ENCODE results near the gene FNBP1. TPM values are rescaled to one million over a fixed set of nuclear protein-coding genes. Genes with fewer than 3 reads are reported as not detected.

The FNBP1 gene
- total and polyA plus RNA-seq, 2 of the 13 experiments (the other 11 are each of a cell fraction or from before 2014, with no cell fraction given), result 5.4 to 19.5 TPM

DNA sequence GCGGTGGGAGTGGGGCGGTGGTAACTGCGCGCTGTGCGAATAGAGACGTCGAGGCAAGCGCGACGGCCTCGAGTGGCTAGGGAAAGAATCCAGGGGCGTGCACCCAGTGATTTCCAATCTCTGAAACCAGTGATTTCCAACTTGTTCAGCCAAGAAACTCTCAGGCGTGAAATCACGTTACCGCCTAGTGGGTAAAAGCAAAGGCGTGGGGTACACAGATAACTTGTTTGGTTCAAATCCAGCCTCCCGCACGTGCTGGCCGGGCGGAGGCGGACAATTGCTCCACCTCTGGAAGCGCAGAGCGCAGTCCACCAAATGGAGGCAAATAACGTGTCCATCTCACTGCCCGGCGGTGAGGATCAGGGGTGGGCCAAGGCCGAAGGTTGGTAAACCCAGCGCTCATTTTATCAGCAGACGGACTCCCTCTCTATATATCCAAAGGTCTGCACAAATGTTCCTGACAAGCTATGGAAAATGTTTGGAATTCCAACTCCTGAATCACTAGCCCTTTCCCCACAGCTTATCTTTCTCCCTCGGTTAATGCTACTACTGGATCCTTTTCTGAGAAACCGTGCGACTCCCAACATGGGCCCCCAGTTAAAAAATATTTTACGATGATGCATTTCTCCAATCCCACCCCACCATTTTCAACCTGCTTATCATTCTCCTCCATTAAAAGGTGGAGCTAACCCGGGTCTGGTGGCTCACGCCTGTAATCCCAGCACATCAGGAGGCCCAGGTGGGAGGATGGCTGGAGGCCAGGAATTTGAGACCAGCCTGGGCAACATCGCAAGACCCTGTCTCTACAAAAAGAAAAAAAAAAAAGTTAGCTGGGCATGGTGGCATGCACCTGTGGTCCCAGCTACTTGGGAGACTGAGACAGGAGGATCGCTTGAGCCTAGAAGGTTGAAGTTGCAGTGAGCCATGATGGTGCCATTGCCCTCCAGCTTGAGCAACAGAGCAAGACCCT, 950 bp upstream of the FNBP1 start (continued):
- TF ChIP-seq, protein P1, sequence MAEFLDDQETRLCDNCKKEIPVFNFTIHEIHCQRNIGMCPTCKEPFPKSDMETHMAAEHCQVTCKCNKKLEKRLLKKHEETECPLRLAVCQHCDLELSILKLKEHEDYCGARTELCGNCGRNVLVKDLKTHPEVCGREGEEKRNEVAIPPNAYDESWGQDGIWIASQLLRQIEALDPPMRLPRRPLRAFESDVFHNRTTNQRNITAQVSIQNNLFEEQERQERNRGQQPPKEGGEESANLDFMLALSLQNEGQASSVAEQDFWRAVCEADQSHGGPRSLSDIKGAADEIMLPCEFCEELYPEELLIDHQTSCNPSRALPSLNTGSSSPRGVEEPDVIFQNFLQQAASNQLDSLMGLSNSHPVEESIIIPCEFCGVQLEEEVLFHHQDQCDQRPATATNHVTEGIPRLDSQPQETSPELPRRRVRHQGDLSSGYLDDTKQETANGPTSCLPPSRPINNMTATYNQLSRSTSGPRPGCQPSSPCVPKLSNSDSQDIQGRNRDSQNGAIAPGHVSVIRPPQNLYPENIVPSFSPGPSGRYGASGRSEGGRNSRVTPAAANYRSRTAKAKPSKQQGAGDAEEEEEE (CRISPR knock-in tag; IDR thresholded peaks at IDR 0.05; ENCODE audit: borderline replicate concordance), result peak; percentile 16; the same call in 1 of the 2 replicates
- TF ChIP-seq ZNF83 (CRISPR knock-in tag; IDR thresholded peaks at IDR 0.05; ENCODE audit: borderline replicate concordance), result no peak
- TF ChIP-seq, protein P2, sequence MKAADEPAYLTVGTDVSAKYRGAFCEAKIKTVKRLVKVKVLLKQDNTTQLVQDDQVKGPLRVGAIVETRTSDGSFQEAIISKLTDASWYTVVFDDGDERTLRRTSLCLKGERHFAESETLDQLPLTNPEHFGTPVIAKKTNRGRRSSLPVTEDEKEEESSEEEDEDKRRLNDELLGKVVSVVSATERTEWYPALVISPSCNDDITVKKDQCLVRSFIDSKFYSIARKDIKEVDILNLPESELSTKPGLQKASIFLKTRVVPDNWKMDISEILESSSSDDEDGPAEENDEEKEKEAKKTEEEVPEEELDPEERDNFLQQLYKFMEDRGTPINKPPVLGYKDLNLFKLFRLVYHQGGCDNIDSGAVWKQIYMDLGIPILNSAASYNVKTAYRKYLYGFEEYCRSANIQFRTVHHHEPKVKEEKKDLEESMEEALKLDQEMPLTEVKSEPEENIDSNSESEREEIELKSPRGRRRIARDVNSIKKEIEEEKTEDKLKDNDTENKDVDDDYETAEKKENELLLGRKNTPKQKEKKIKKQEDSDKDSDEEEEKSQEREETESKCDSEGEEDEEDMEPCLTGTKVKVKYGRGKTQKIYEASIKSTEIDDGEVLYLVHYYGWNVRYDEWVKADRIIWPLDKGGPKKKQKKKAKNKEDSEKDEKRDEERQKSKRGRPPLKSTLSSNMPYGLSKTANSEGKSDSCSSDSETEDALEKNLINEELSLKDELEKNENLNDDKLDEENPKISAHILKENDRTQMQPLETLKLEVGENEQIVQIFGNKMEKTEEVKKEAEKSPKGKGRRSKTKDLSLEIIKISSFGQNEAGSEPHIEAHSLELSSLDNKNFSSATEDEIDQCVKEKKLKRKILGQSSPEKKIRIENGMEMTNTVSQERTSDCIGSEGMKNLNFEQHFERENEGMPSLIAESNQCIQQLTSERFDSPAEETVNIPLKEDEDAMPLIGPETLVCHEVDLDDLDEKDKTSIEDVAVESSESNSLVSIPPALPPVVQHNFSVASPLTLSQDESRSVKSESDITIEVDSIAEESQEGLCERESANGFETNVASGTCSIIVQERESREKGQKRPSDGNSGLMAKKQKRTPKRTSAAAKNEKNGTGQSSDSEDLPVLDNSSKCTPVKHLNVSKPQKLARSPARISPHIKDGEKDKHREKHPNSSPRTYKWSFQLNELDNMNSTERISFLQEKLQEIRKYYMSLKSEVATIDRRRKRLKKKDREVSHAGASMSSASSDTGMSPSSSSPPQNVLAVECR (CRISPR knock-in tag; IDR thresholded peaks at IDR 0.05; ENCODE audit: borderline replicate concordance), result 0 out of 2 replicates have a peak, but pooled peaks have one; percentile 8
- TF ChIP-seq, protein P3, sequence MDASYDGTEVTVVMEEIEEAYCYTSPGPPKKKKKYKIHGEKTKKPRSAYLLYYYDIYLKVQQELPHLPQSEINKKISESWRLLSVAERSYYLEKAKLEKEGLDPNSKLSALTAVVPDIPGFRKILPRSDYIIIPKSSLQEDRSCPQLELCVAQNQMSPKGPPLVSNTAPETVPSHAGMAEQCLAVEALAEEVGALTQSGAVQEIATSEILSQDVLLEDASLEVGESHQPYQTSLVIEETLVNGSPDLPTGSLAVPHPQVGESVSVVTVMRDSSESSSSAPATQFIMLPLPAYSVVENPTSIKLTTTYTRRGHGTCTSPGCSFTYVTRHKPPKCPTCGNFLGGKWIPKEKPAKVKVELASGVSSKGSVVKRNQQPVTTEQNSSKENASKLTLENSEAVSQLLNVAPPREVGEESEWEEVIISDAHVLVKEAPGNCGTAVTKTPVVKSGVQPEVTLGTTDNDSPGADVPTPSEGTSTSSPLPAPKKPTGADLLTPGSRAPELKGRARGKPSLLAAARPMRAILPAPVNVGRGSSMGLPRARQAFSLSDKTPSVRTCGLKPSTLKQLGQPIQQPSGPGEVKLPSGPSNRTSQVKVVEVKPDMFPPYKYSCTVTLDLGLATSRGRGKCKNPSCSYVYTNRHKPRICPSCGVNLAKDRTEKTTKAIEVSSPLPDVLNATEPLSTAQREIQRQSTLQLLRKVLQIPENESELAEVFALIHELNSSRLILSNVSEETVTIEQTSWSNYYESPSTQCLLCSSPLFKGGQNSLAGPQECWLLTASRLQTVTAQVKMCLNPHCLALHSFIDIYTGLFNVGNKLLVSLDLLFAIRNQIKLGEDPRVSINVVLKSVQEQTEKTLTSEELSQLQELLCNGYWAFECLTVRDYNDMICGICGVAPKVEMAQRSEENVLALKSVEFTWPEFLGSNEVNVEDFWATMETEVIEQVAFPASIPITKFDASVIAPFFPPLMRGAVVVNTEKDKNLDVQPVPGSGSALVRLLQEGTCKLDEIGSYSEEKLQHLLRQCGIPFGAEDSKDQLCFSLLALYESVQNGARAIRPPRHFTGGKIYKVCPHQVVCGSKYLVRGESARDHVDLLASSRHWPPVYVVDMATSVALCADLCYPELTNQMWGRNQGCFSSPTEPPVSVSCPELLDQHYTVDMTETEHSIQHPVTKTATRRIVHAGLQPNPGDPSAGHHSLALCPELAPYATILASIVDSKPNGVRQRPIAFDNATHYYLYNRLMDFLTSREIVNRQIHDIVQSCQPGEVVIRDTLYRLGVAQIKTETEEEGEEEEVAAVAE (CRISPR knock-in tag; IDR thresholded peaks at IDR 0.05; ENCODE audit: borderline replicate concordance), result no peak
- TF ChIP-seq ZNF160 (CRISPR knock-in tag; IDR thresholded peaks at IDR 0.05), result no peak
- no peak for TF ChIP-seq ZNF101 (CRISPR knock-in tag; IDR thresholded peaks at IDR 0.05; ENCODE audit: borderline replicate concordance, low read depth)
- TF ChIP-seq, protein P4, sequence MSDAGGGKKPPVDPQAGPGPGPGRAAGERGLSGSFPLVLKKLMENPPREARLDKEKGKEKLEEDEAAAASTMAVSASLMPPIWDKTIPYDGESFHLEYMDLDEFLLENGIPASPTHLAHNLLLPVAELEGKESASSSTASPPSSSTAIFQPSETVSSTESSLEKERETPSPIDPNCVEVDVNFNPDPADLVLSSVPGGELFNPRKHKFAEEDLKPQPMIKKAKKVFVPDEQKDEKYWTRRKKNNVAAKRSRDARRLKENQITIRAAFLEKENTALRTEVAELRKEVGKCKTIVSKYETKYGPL (CRISPR knock-in tag; IDR thresholded peaks at IDR 0.05), result no peak
- 0 out of 2 replicates have a peak, but pooled peaks have one; percentile 1 for TF ChIP-seq NFYB (CRISPR knock-in tag; IDR thresholded peaks at IDR 0.05)
- TF ChIP-seq, protein P5, sequence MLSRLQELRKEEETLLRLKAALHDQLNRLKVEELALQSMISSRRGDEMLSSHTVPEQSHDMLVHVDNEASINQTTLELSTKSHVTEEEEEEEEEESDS (CRISPR knock-in tag; IDR thresholded peaks at IDR 0.05; ENCODE audit: borderline replicate concordance), result no peak
- peak; percentile 14; the same call in 1 of the 2 replicates for TF ChIP-seq ZNF629 (CRISPR knock-in tag; conservative IDR thresholded peaks at IDR 0.05)
- TF ChIP-seq MYNN (CRISPR knock-in tag; IDR thresholded peaks at IDR 0.05; ENCODE audit: low read depth), result no peak
- TF ChIP-seq, protein P6, sequence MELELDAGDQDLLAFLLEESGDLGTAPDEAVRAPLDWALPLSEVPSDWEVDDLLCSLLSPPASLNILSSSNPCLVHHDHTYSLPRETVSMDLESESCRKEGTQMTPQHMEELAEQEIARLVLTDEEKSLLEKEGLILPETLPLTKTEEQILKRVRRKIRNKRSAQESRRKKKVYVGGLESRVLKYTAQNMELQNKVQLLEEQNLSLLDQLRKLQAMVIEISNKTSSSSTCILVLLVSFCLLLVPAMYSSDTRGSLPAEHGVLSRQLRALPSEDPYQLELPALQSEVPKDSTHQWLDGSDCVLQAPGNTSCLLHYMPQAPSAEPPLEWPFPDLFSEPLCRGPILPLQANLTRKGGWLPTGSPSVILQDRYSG (CRISPR knock-in tag; IDR thresholded peaks at IDR 0.05), result no peak
- TF ChIP-seq PLRG1 (conservative IDR thresholded peaks at IDR 0.05), result no peak
- 0 out of 2 replicates have a peak, but pooled peaks have one; percentile 33 for TF ChIP-seq KDM1A (CRISPR knock-in tag; IDR thresholded peaks at IDR 0.05)
